ENCODE results near the gene ZNF3.

ZNF3 gene

DNA sequence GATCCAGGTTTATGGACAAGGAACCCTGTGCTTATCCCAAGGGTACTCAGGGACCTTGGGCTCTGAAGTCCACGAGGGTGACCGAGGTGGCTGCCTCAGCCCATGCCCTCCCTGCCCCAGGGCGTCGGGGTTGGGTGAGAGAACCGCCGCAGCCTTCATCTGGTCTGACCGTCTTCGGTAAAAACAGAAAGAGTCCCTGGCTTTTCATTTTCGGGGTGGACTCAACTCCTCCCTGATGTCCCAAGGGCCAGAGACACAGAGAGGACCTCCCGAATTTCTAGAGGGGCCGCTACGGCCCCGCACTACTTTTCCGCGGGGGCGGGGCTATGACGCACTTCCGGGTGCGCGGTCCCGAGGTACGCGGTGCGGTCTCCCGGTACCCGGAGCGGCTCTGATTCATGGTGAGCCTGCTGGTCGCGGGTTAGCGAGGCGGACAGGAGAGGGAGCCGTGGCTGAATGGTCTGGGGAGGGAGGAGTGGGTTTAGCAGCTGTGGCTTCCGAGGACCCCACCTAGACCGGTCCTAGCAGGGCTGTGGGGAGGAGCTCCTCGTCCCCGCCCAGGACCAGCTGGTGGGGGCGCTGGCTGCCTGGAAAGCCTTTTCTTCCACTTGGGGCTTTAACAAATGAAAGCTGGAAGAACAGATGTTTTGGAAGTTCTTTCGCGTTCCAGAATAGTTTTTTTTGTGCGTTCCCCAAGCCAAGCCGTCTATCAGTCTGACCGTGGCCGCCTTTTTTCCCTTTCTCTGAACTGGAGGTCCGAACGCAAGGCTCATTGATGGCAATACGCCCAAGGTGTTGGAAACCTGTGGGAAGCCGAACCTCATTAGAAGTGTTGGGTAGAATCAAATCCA lies 31.9 kb downstream of the ZNF3 start, which contains the start of gene ZSCAN21 (continued):
- 0 out of 2 replicates have a peak, but pooled peaks have one; percentile 16 for TF ChIP-seq CSDC2 (CRISPR knock-in tag; IDR thresholded peaks at IDR 0.05)
- no peak for TF ChIP-seq ZFP30 (CRISPR knock-in tag; IDR thresholded peaks at IDR 0.05)
- peak; percentile 81; the same call in 1 of the 2 replicates for TF ChIP-seq TSHZ2 (CRISPR knock-in tag; IDR thresholded peaks at IDR 0.05)
- TF ChIP-seq ISL1 (CRISPR knock-in tag; IDR thresholded peaks at IDR 0.05) = no peak
- TF ChIP-seq ZC3H10 (CRISPR knock-in tag; IDR thresholded peaks at IDR 0.05) = no peak
- TF ChIP-seq ZNF70 (CRISPR knock-in tag; IDR thresholded peaks at IDR 0.05) = no peak

- no peak for ATAC-seq
- TF ChIP-seq TCF4 (CRISPR knock-in tag; IDR thresholded peaks at IDR 0.05; ENCODE audit: borderline replicate concordance) (no peak), ZC3H10 (CRISPR knock-in tag; IDR thresholded peaks at IDR 0.05) (no peak), ESRRG (CRISPR knock-in tag; IDR thresholded peaks at IDR 0.05) (no peak), CSRNP3 (CRISPR knock-in tag; IDR thresholded peaks at IDR 0.05) (no peak), CREB5 (CRISPR knock-in tag; IDR thresholded peaks at IDR 0.05; ENCODE audit: low read depth) (no peak), TOX (CRISPR knock-in tag; IDR thresholded peaks at IDR 0.05; ENCODE audit: borderline replicate concordance) (no peak), ZNF565 (CRISPR knock-in tag; conservative IDR thresholded peaks at IDR 0.05; ENCODE audit: low read depth) (no peak), SNAI2 (CRISPR knock-in tag; IDR thresholded peaks at IDR 0.05) (no peak), CSDC2 (CRISPR knock-in tag; IDR thresholded peaks at IDR 0.05) (no peak), ISL1 (CRISPR knock-in tag; IDR thresholded peaks at IDR 0.05) (no peak), POU6F1 (CRISPR knock-in tag; IDR thresholded peaks at IDR 0.05; ENCODE audit: borderline replicate concordance, low read depth) (no peak)
These were observed 32.8 kb downstream of the ZNF3 start for GRCh38 chr7:100048680-100049079.

GRCh38 chr7:100044718-100045117 lies 36.8 kb downstream of the ZNF3 start:
- TF ChIP-seq, protein P1, sequence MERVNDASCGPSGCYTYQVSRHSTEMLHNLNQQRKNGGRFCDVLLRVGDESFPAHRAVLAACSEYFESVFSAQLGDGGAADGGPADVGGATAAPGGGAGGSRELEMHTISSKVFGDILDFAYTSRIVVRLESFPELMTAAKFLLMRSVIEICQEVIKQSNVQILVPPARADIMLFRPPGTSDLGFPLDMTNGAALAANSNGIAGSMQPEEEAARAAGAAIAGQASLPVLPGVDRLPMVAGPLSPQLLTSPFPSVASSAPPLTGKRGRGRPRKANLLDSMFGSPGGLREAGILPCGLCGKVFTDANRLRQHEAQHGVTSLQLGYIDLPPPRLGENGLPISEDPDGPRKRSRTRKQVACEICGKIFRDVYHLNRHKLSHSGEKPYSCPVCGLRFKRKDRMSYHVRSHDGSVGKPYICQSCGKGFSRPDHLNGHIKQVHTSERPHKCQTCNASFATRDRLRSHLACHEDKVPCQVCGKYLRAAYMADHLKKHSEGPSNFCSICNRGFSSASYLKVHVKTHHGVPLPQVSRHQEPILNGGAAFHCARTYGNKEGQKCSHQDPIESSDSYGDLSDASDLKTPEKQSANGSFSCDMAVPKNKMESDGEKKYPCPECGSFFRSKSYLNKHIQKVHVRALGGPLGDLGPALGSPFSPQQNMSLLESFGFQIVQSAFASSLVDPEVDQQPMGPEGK (CRISPR knock-in tag; IDR thresholded peaks at IDR 0.05; ENCODE audit: borderline replicate concordance) = no peak
- TF ChIP-seq ZFP3 (CRISPR knock-in tag; IDR thresholded peaks at IDR 0.05) (no peak), GLIS3 (CRISPR knock-in tag; IDR thresholded peaks at IDR 0.05) (no peak), CSRNP3 (CRISPR knock-in tag; IDR thresholded peaks at IDR 0.05) (no peak)
- no peak; the same call in 2 of the 3 replicates for ATAC-seq

Measured in SK-N-SH treated with all-trans-retinoic acid at 6 μM for 48 hours (cell line).